ENCODE results near the gene DEDD. TPM values are rescaled to one million over a fixed set of nuclear protein-coding genes. Genes with fewer than 3 reads are reported as not detected.

The DEDD gene
- polyA plus RNA-seq, 1 of the 3 experiments (the other 2 are of a cell fraction): 45.0 TPM

- Histone ChIP-seq H2AFZ (ENCODE audit: low read depth) (no peak overlapping the region), H3K9ac (no peak overlapping the region), H3K9me2 (no peaks in the 10 kb centered on the region), H3F3A (replicated peaks; ENCODE audit: insufficient read depth) (peaks cover 14% of the 10 kb centered on the region), H3K9me3 (no peaks in the 10 kb centered on the region), H3K4me1 (ENCODE audit: control insufficient read depth in 1 of 2, insufficient read depth in 2 of 2, low read depth in 1 of 2, low read length in 1 of 2) (peaks cover 6 to 14% of the 10 kb centered on the region in 2 experiments; a peak in 3 of 4 replicates), H3K79me2 (ENCODE audit: insufficient read depth) (peaks cover 100% of the 10 kb centered on the region), H3K36me3 (replicated peaks in 1 of 2; ENCODE audit: control insufficient read depth in 1 of 2, insufficient read depth in 2 of 2, low read length in 1 of 2) (peaks cover 14 to 28% of the 10 kb centered on the region in 2 experiments), H3K4me2 (no peak overlapping the region), H3K27me3 (ENCODE audit: insufficient read depth) (no peaks in the 10 kb centered on the region), H3K4me3 (ENCODE audit: low read depth in 2 of 2, low read length in 1 of 2) (no peak overlapping the region), H4K20me1 (ENCODE audit: insufficient read depth) (peaks cover 55% of the 10 kb centered on the region), H3K27ac (ENCODE audit: low read depth in 2 of 2, low read length in 1 of 2) (no peak overlapping the region)
- no peak for DNase-seq
- TF ChIP-seq FOXM1 (IDR thresholded peaks at IDR 0.05; ENCODE audit: low read depth): no peak
- TF ChIP-seq MAX (IDR thresholded peaks at IDR 0.05; ENCODE audit: low read depth): no peak
- no peak for TF ChIP-seq USF1 (IDR thresholded peaks at IDR 0.05; ENCODE audit: borderline replicate concordance, low read depth)
- TF ChIP-seq PBX3 (IDR thresholded peaks at IDR 0.05): no peak
- TF ChIP-seq GABPA (IDR thresholded peaks at IDR 0.05; ENCODE audit: low read depth): no peak
- TF ChIP-seq MXI1 (IDR thresholded peaks at IDR 0.05; ENCODE audit: low read depth, low read length): no peak
- no peak for TF ChIP-seq TCF12 (IDR thresholded peaks at IDR 0.05)
- TF ChIP-seq, protein P1, sequence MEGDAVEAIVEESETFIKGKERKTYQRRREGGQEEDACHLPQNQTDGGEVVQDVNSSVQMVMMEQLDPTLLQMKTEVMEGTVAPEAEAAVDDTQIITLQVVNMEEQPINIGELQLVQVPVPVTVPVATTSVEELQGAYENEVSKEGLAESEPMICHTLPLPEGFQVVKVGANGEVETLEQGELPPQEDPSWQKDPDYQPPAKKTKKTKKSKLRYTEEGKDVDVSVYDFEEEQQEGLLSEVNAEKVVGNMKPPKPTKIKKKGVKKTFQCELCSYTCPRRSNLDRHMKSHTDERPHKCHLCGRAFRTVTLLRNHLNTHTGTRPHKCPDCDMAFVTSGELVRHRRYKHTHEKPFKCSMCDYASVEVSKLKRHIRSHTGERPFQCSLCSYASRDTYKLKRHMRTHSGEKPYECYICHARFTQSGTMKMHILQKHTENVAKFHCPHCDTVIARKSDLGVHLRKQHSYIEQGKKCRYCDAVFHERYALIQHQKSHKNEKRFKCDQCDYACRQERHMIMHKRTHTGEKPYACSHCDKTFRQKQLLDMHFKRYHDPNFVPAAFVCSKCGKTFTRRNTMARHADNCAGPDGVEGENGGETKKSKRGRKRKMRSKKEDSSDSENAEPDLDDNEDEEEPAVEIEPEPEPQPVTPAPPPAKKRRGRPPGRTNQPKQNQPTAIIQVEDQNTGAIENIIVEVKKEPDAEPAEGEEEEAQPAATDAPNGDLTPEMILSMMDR (IDR thresholded peaks at IDR 0.05): no peak
- TF ChIP-seq RAD21 (IDR thresholded peaks at IDR 0.05; ENCODE audit: low read length): no peak
- no peak for TF ChIP-seq TAF1 (IDR thresholded peaks at IDR 0.05; ENCODE audit: borderline replicate concordance, low read depth, low read length)
- TF ChIP-seq NFIC (IDR thresholded peaks at IDR 0.05; ENCODE audit: borderline replicate concordance): no peak
- TF ChIP-seq JUND (IDR thresholded peaks at IDR 0.05): no peak
- TF ChIP-seq MEF2A (IDR thresholded peaks at IDR 0.05; ENCODE audit: borderline replicate concordance, low read depth): no peak
- TF ChIP-seq RFX5 (IDR thresholded peaks at IDR 0.05; ENCODE audit: low read length): no peak
- TF ChIP-seq YY1 (IDR thresholded peaks at IDR 0.05; ENCODE audit: low read depth): no peak
- 100% methylated on average over 1 of the region's 1 CpG for WGBS (ENCODE audit: low lambda C conversion rate)
- ChIA-PET CTCF (interaction anchor here (2.2 kb wide), 1 partner anchor 16 kb away, joined by 6 read pairs; no protein-coding TSS in a partner anchor), POLR2A (no interaction called here)
Observed at GRCh38 chr1:161113915-161114314, 18.6 kb downstream of the DEDD start.

- H3K36me3 ChIP-seq (replicated peaks in 1 of 2; ENCODE audit: control insufficient read depth in 1 of 2, insufficient read depth in 2 of 2, low read length in 1 of 2): peaks cover 16 to 34% of the 10 kb centered on the region in 2 experiments
- H3K4me1 ChIP-seq (ENCODE audit: control insufficient read depth in 1 of 2, insufficient read depth in 2 of 2, low read depth in 1 of 2, low read length in 1 of 2): peaks cover under 1 to 10% of the 10 kb centered on the region in 2 experiments; a peak in 3 of 4 replicates
- POLR2A ChIA-PET: no interaction called here
- no peak overlapping the region for H3K27ac ChIP-seq (ENCODE audit: low read depth in 2 of 2, low read length in 1 of 2)
- DNase-seq: no peak
- peaks cover 15% of the 10 kb centered on the region for H3F3A ChIP-seq (replicated peaks; ENCODE audit: insufficient read depth)
- H3K79me2 ChIP-seq (ENCODE audit: insufficient read depth): peaks cover 100% of the 10 kb centered on the region
- no peaks in the 10 kb centered on the region for H3K9me2 ChIP-seq
- 88% methylated on average over 2 of the region's 2 CpGs for WGBS (ENCODE audit: low lambda C conversion rate)
- CTCF ChIA-PET: interaction anchor here (1.0 to 1.5 kb wide), 2 partner anchors 13 to 14 kb away, joined by 3 to 4 read pairs; no protein-coding TSS in a partner anchor
- no peak overlapping the region for H2AFZ ChIP-seq (ENCODE audit: low read depth)
- H3K27me3 ChIP-seq (ENCODE audit: insufficient read depth): no peaks in the 10 kb centered on the region
- H4K20me1 ChIP-seq (ENCODE audit: insufficient read depth): peaks cover 67% of the 10 kb centered on the region
- H3K9ac ChIP-seq: no peak overlapping the region
- no peaks in the 10 kb centered on the region for H3K9me3 ChIP-seq
- no peak overlapping the region for H3K4me2 ChIP-seq
- H3K4me3 ChIP-seq (ENCODE audit: low read depth in 2 of 2, low read length in 1 of 2): no peak overlapping the region
- TF ChIP-seq TEAD4 (IDR thresholded peaks at IDR 0.05; ENCODE audit: borderline replicate concordance, insufficient read depth) (no peak), EZH2phosphoT487 (IDR thresholded peaks at IDR 0.05; ENCODE audit: borderline replicate concordance, low read depth) (no peak), FOXM1 (IDR thresholded peaks at IDR 0.05; ENCODE audit: low read depth) (no peak), JUND (IDR thresholded peaks at IDR 0.05) (no peak), NRF1 (IDR thresholded peaks at IDR 0.05; ENCODE audit: low read depth, low read length) (no peak), MAX (IDR thresholded peaks at IDR 0.05; ENCODE audit: low read depth) (no peak), TAF1 (IDR thresholded peaks at IDR 0.05; ENCODE audit: borderline replicate concordance, low read depth, low read length) (no peak)
- TF ChIP-seq, protein P2, sequence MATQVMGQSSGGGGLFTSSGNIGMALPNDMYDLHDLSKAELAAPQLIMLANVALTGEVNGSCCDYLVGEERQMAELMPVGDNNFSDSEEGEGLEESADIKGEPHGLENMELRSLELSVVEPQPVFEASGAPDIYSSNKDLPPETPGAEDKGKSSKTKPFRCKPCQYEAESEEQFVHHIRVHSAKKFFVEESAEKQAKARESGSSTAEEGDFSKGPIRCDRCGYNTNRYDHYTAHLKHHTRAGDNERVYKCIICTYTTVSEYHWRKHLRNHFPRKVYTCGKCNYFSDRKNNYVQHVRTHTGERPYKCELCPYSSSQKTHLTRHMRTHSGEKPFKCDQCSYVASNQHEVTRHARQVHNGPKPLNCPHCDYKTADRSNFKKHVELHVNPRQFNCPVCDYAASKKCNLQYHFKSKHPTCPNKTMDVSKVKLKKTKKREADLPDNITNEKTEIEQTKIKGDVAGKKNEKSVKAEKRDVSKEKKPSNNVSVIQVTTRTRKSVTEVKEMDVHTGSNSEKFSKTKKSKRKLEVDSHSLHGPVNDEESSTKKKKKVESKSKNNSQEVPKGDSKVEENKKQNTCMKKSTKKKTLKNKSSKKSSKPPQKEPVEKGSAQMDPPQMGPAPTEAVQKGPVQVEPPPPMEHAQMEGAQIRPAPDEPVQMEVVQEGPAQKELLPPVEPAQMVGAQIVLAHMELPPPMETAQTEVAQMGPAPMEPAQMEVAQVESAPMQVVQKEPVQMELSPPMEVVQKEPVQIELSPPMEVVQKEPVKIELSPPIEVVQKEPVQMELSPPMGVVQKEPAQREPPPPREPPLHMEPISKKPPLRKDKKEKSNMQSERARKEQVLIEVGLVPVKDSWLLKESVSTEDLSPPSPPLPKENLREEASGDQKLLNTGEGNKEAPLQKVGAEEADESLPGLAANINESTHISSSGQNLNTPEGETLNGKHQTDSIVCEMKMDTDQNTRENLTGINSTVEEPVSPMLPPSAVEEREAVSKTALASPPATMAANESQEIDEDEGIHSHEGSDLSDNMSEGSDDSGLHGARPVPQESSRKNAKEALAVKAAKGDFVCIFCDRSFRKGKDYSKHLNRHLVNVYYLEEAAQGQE (IDR thresholded peaks at IDR 0.05; ENCODE audit: low read depth, low read length): no peak
- TF ChIP-seq, protein P3, sequence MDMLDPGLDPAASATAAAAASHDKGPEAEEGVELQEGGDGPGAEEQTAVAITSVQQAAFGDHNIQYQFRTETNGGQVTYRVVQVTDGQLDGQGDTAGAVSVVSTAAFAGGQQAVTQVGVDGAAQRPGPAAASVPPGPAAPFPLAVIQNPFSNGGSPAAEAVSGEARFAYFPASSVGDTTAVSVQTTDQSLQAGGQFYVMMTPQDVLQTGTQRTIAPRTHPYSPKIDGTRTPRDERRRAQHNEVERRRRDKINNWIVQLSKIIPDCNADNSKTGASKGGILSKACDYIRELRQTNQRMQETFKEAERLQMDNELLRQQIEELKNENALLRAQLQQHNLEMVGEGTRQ (IDR thresholded peaks at IDR 0.05; ENCODE audit: borderline replicate concordance, low read depth, low read length): no peak
Observed at GRCh38 chr1:161111527-161111926, 20.9 kb downstream of the DEDD start.
